HG03196 (cell line): Measurements from ENCODE around the gene TUBGCP6.

ENCODE experiments used
- ATAC-seq: cut with Tn5 transposase; IDR thresholded peaks from one replicate; pipeline ENCODE4 v1.9.1; 2021; ENCODE audit not compliant: unreplicated experiment

The TUBGCP6 gene

DNA sequence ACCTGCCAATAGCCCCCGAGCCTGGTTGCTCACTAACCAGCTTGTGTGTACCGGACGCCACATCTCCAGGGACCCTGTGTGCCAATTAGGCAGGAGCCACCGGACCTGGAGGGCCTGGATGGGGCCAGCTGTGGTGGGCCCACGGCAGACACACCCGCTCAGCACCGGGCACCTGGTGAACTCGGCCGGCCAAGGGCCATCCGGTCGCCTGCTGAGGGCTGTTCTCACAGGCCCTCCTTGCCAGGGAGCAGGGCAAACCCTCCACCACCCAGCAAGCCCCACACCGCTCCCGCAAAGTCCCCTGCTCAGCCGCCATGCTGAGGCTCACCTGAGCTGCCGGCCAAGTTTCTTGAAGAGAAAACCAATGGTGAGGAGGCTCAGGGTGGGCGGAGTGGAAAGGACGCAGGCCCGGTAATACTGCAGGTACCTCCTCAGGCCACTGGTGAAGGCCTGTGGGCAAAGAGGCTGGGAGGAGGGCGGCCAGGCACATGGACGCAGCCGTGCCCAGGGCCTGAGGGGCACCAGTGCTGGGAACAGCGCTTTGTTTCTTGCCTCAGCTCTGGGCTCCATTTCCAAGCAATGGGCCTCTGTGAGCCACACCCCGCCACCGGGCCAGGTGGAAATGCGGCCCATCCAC, 17.1 kb downstream of the TUBGCP6 start:
- no peak for ATAC-seq

DNA sequence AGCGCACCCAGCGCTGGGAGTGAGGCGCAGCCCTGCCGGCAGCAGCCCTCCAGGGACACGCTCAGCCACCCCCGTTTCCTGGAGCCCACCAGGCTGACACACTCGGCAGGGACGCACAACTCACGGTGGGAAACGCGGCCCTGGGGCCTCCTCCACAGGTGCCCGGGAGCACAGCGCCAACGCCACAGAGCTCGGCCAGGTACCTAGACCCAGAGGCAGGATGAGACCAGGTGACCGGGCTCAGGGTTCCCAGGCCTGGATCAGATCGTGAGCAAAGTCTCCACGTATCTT, 18.0 kb downstream of the TUBGCP6 start:
- no peak for ATAC-seq

DNA sequence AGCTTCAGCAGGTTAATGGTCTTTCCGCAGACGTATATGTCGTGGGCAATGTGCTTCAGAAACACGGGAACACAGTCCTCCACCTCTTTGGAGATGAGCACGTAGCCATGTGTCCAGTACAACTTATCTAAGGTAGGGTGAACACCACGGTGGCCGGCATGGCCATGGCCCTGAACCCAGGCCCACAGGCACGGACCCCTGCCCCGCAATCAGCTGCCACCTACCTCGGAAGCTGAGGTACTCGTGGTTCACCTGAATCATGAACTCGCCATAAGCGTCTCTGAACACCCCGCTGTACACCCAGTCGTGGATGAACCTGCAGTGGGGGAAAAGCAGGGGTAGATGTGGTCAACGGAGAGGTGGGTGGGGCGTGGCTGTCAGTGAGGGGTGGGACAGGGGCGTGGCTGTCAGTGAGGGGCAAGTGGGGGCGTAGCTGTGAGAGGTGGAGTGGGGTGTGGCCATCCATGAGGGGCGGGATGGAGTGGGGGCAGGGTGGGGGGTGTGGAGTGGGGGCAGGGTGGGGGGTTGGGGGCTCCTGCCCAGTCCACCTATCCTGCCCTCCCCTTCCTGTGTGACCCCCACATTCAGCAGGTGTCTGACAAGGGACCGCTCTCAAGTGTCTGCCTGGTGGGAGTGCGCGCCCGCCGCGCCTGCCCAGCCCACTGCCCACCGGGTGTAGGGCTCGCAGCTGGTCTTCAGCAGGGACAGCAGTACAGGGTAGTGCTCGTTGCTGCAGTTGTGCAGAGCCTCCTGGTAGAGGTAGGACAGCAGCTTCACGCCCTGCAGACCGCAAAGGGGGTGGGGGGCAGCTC, 18.6 kb downstream of the TUBGCP6 start:
- no peak for ATAC-seq

DNA sequence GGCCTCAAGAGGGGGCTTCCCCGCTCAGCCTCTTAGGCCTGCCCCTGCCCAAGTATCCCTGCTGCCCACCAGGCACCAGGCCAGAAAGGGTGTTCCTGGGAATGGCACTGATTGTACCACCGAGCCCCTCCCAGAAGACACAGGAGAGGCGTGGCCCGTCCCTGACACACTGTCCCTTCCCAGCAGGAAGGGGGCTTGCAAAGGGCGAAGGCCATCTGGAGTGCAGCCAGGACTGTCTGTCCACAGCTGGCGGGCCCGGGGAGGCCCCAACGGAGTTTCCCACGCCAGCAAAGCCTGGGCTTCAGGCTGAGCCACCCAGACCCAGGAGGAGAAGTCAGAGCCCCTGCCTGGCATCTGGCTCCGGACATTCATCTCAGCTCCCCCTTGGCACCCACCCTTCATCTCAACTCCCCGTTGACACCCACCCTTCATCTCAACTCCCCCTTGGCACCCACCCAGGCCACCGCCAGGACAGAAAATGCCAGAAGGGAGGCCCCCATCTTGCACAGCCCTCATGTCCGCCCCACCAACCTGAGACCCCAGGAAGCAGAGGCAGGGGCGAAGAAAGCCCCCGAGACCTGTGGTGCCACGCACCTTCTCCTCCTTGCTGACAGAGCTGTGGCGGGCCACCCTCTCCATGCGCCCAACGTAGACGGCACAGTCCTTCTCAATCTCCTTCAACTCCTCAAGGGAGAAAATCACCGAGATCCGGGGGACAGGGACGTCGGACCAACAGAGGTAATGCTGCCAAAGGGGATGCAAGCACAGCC, 19.4 kb downstream of the TUBGCP6 start:
- no peak for ATAC-seq

DNA sequence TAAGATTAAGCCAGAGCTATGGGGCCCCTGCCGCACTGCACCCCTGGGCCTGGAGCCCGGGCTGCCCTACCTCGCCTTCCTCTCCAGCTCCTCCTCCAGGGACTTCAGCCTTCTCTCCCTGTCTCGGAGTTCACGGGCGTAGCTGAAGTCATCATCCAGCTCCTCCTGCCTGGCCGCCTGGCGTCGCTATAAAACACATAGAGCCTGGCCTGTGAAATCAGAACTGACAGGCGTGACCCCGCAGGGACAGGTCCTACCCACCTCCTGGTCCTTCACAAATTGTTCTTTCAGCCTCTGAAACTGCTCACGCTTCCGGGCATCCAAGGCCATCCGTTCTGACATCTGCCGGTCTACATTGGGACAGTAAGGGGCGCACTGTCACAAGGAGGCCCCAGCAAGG, 20.8 kb downstream of the TUBGCP6 start:
- ATAC-seq, result no peak

DNA sequence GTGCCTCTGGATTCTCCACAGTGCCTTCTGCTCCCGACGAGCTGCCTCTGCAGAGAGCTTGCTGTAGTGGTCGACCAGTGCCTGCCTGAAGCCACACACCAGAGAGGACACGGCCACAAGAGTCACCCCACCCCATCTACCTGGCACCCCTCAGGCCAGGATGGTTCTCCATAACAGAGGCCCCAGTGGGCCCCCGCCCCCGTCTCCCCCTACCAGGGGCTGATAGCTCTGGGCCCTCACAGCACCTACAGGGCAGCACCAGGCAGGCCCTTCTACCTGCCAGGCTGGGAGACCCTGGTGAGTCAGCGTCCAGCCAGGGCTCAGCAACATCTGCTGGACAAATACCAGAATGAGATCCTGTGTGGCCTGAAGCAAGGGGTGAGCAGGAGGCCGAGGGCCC, 22.3 kb downstream of the TUBGCP6 start:
- ATAC-seq, result no peak

DNA sequence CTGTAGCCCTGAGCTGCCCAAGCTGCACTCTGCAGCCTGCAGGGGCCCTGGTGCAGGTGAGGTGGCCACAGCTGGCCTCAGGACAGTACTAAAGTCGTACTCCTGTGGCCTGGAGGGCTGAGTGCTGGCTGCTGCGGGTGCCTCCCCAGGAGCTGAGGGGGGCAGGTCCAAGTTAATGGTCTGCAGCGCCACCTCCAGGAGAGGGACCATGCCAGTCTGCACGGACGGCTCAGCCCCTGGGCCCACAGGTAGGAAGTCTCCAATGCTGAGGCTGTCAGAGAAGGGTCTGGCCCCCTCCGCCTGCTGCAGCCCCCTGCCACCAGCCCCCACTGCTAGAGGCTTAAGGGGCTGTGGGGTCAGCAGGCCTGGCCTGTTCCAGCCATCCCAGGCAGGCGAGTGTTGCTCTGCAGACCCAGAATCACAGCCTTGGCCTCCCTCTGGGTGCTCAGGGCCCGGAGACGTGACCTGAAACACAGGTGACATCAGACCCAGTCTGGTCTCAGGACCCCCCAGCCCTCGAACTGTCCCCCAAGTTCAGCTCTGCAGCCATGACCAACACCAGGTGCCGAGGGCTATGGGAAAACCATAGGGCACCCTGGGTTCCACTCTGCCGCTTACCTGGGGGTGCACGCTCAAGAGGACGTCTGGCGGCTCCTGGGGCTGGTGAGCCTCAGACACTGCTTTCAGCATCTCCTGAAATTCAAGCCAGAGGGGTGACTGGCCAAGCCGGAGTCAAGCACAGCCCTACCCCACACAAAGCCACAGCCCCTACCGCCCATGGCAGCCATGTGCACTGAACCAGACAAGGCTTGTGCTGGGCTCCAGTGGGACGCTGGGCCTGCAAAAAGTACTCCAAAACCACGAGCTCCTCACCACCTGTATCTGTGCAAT, 23.2 kb downstream of the TUBGCP6 start:
- no peak for ATAC-seq

DNA sequence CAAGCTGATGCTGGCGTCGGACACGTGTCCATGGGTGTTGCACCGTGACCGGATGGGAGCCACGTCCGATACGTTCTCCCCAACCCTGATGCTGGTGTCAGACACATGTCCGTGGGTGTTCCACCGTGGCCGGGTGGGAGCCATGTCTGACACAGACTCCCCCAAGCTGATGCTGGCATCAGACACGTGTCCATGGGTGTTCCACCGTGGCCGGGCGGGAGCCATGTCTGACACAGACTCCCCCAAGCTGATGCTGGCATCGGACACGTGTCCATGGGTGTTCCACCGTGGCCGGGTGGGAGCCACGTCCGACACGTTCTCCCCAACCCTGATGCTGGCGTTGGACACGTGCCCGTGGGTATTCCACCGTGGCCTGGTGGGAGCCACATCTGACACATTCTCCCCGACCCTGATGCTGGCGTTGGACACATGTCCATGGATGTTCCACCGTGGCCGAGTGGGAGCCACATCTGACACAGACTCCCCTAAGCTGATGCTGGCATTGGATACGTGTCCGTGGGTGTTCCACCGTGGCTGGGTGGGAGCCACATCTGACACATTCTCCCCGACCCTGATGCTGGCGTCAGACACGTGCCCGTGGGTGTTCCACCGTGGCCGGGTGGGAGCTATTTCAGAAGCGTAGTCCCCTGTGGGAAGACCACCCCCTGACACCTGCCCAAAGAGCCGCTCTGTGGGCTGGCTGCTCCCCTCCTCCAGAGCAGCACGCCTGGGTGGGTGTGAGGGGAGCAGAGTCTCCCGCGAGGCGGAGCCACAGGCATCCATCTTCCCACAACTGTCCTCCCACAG, 24.0 kb downstream of the TUBGCP6 start:
- no peak for ATAC-seq

DNA sequence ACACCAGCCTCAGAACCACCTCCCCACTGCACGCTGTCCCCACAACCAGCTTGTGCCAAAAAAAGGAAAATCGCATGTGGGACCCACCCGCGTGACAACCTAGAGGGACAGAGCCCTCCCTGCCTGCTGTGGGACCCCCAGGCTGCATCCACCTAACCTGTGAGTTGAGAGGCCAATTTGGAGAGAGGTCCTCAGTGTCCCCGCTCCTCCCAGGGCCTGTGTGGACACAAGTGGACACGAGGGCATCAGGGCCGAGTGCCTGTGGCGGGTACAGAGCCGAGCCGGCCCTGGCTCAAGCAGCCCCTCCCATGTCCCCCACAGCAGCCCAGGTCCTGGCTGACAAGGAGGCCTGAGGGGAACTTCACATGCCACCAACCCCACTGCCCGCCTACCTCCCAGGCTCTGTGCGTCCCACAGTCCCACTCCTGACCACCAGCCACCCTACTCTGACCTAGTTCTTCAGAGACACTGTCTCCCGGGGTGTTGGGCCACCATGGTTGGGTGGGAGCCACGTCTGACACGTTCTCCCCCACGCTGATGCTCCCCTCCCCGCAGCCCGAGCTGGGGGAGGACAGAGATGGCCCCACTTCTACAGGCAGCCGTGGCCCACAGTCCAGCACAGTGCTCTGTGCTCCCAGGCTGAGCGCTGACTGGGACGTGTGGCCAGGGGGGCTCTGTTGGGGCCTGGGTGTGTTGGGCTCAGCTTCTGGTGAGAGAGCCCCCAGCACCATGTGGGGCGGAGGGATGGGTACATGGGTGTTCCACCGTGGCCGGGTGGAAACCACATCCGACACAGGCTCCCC, 24.8 kb downstream of the TUBGCP6 start:
- ATAC-seq, result no peak

DNA sequence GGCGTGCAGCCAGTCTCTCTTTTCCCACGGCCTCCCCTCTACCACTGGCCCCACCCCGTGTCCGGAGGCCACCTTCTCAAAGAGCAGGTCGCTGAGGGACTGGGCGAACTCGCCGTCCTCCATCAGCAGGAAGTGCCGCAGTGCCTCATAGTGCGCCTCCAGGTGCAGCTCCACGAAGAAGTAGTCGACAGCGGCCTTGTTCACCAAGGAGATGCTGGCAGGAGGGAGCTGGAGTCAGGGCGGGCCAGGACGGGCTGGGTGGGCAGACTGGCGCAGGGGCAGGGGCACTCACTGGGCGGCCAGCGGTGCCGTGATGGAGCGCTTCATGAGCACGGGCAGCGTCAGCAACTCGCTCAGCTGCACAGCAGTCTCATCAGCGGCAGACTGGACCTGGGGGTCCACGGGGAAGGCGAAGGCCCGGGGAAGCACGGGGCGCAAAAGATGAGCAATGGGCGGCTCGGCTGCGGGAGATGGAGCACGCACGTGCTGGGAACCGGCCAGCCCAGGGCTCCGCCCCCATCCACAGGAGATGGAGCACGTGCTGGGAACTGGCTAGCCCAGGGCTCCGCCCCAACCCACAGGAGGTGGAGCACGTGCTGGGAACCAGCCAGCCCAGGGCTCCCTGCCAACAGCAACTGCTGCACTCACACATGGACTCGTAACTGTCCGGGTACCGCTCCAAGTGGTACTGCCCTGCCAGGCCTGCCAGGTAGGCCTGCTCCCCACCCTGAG, 25.7 kb downstream of the TUBGCP6 start:
- no peak for ATAC-seq

DNA sequence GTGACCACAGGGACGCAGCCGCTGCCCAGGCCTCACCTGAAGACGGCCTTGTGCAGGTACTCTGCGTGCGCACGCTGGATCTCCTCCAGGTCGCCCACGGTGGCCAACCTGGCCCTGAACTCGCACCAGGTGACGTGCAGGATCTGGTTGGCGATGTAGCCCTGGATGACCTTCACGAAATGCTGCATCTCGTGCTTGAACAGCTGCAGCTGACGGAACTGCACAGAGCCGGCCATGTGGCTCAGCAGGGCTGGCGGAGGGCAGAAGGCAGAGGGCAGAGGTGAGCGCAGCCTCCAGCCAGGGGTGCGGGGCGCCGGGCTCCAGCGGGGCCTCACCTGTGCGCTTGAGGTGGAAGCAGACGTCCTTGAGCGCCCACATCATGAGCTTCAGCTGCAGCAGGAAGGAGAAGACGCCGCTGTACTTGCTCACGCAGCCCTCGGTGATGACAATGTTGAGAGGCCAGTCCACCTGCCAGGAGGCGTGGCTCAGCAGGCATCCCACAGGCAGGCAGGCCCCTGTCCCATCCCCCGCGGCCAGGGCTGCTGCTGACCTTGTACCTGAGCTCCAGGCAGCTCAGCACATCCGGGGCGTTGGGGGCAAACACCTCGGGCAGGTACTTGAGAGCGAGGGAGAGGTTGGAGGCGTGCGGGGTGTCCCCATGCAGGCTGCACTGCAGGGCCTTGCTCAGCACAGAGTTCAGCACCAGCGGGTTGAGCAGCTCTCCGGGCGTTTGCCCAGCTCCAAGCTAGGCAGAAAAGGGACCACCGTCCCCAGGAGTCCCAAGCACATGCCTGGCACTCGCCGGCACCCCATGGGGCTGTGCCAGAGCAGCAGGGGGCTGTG, 26.4 kb downstream of the TUBGCP6 start:
- no peak for ATAC-seq

DNA sequence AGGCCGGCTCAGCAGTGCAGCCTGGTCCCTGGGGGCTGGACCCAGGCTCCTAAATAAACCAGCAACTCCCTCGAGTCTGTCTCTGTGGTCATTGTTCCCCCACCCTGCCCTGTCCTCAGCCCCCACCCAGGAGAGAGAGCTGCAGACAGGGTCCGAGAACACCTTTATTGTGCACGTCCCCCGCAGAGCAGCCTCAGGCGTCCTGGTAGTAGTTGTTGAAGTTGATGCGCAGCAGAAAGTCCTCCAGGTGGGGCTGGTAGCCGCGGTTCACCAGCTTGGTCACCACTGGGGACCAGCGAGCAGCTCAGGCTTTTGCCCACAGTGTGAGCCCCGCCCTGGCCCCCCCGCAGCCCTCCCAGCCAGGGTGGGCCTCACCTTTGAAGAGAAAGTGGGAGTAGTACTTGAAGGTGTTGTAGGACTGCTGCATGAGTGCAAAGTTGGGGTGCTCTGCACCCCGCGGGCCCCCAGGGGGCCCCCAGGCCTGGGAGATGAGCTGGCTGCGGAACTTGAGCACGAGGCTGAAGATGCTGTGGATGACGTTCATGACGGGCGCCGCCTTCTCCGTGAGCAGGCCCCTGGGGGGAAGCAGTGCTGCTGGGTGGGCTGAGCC, 27.2 kb downstream of the TUBGCP6 start:
- ATAC-seq, result no peak

DNA sequence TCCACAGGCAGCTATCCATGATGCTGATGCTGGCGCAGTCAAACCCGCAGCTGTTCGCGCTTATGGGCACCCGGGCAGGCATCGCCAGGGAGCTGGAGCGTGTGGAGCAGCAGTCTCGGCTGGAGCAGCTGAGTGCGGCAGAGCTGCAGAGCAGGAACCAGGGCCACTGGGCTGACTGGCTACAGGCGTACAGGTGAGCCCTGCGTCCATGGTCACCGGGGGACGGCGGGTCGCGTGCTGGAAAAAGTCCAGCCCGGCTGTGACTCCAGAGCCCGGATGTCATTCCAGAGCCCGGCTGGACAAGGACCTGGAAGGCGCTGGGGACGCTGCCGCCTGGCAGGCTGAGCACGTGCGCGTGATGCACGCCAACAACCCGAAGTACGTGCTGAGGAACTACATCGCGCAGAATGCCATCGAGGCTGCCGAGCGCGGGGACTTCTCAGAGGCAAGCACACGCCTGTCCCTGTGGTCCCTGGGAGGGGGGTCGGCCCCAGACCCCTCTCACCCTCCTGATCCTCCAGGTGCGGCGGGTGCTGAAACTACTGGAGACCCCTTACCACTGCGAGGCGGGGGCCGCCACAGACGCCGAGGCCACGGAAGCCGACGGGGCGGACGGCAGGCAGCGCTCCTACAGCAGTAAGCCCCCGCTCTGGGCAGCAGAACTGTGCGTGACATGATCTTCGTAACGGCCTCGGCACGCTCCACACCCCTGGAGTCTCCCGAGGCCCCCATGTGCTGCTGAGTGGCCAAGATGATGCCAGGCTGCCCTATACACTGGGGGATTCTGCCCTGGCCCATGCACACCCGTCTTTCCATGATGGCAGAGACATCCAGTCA, 27.9 kb downstream of the TUBGCP6 start:
- no peak for ATAC-seq

DNA sequence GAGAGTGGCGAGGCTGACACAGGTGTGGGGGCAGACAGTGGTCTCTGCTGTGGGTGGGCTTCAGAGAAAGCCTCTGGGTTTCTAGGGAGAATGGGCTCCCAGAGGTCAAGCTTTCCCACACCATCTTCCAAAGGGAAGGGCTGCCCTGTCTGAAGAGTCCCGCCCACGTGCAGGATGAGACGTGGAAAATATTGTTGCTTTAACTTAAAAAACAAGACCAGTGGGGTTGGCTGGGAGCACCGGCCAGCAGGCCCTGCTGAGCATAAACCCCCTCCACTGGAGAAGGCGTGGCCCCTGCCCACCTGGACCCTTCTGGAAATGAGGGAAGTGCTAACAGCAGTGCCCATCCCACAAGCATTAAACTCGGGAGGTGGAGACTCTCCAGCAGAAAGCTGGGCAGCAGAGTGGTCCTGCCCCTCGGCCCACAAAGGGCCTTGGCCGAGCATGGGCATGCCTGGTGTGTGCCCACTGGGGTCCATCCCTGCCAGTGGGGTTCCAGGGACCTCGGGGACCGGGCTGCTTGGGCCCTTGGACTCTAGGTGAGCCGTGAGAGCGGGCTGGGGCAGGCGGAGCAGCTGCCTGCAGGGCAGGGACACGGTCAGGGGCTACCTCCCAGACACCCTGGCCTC, 28.7 kb downstream of the TUBGCP6 start:
- ATAC-seq, result no peak

DNA sequence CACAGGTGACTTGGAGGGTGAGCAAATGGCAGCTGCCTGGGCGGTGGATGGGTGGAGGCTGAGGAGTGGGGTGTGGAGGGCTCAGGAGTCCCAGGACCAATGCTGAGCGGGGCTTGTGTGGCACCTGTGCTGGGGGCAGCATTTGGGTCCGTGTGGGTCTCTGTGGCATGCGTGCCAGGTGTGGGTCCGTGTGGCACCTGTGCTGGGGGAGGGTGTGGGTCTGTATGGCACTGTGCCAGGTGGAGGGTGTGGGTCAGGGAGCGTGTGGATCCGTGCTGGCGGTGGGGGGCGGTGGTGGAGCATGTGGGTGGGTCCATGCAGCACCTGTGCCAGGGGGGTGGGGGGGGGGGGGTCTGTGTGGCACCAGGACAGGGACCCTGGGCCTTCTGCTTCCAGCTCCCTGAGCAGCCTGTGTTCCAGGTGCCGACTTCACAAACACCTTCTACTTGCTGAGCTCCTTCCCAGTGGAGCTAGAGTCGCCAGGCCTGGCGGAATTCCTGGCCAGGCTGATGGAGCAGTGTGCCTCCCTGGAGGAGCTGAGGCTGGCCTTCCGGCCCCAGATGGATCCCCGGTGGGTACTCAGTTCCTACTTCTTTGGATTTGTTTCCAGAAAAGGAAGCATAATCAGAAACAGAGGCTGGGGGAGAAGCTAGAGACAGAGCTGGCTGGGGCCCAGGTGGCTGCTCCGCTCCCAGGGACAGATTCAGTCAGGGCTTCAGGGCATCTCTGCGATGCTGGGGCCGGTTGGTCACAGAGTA, 29.3 kb downstream of the TUBGCP6 start:
- ATAC-seq, result no peak
